Calu3 (cell line): ENCODE data around the gene BICDL2. TPM values are rescaled to one million over a fixed set of nuclear protein-coding genes. Genes with fewer than 3 reads are reported as not detected.

Experiments used
- BruUV-seq: library from RNA; stranded (reverse); fragments of 400-500 nt; replicated peaks from 2 replicates; lab custom pipeline; 2021; lab: Mats Ljungman, UMichigan
- CTCF ChIA-PET: fragments of 300-600 bp; sonication (Branson Sonifier 250); formaldehyde crosslinking; loops from one replicate; lab custom pipeline; 2022; ENCODE audit warnings: antibody characterized with exemption; lab: Charles Lee
- DNase-seq: peaks from one replicate; pipeline ENCODE4 v3.0.0; 2022
- H3K27ac Mint-ChIP-seq: one replicate; pipeline ENCODE4 v1.8.0; 2022; ENCODE audit warnings: mixed read lengths; ENCODE audit not compliant: unreplicated experiment
- H3K27me3 Mint-ChIP-seq: one replicate; pipeline ENCODE4 v1.8.0; 2022; ENCODE audit warnings: mixed read lengths; ENCODE audit not compliant: unreplicated experiment
- H3K36me3 Mint-ChIP-seq: one replicate; pipeline ENCODE4 v1.8.0; 2022; ENCODE audit warnings: mild to moderate bottlenecking, moderate library complexity, mixed read lengths; ENCODE audit not compliant: insufficient read depth, unreplicated experiment
- H3K4me1 Mint-ChIP-seq: one replicate; pipeline ENCODE4 v1.8.0; 2022; ENCODE audit warnings: mild to moderate bottlenecking, low read depth, mixed read lengths; ENCODE audit not compliant: unreplicated experiment
- H3K4me3 Mint-ChIP-seq: one replicate; pipeline ENCODE4 v1.8.0; 2022; ENCODE audit warnings: mild to moderate bottlenecking, low read depth, moderate library complexity, mixed read lengths; ENCODE audit not compliant: unreplicated experiment
- H3K9me3 Mint-ChIP-seq: one replicate; pipeline ENCODE4 v1.8.0; 2022; ENCODE audit warnings: low read depth, mixed read lengths; ENCODE audit not compliant: unreplicated experiment
- intact Hi-C: fragments of 100-400 bp; cut with micrococcal nuclease; formaldehyde crosslinking; loops from one replicate; pipeline ENCODE4 v1.10.0; 2022; ENCODE audit not compliant: unreplicated experiment
- total RNA-seq: library from RNA; stranded (reverse); gene quantifications from 2 replicates; pipeline ENCODE4 v1.2.3, GENCODE V29; 2022
- TF ChIP-seq, protein P1 (sequence below): fragments of 200-600 bp; IDR thresholded peaks from one replicate; pipeline ENCODE4 v1.8.0; 2022; ENCODE audit warnings: antibody characterized with exemption; ENCODE audit not compliant: unreplicated experiment

The BICDL2 gene
- total RNA-seq, 1 experiment from 2014 or later: 59.4 TPM

DNA sequence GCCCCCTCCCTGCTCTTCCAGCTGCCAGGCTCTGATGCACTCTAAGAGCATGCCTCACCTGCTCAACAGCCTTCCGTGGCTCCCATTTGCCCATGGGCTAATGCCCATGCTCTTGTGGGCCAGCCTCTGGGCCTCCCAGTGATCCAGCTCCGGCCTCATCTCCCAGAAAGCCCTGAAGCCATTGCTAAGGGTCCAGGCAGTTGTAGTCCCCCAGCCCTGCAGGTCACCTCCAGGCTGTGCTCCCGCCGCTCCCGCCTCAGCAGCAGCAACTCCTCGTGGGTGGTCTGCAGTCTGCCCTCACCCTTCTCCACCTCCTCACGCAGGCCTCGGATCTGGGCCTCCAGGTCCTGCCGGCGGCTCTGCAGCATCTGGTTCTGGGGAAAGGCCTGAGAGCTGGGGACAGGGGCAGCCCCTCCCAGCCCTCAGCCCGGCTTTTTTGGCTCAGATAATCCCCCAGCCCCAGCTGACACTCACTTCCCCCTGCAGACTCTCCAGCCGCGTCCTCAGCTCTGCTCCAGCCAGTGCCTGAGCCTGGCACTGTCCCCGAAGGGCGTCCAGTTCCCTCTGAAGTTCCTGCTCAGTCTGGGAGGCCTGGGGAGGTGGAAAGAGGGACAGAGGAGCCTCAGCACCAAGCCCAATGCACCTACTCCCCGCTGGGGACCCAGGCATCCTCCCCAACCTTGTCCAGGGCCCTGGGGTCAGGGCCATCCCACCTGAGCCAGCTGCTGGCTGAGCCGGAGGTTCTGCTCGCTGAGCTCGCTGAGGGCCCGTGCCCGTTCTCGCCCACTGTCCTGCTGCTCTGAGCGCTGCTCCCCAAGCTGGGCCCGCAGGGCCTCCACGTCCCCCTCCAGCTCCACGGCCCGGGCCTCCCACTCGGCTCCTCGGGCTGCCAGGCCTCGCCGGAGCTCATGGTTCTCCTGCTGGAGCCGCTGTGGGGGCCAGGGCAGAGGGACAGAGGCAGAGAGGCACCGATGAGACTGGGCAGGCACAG, 6.2 kb downstream of the BICDL2 start:
- Mint-ChIP-seq H3K9me3 (no peaks in the 10 kb centered on the region), H3K27me3 (no peaks in the 10 kb centered on the region), H3K36me3 (peaks cover 68% of the 10 kb centered on the region), H3K4me1 (no peaks in the 10 kb centered on the region), H3K4me3 (no peak overlapping the region), H3K27ac (peak overlapping the region; percentile 21)
- CTCF ChIA-PET: interaction anchor here (0.8 to 2.1 kb wide), 7 partner anchors 9 to 252 kb away, joined by 3 to 40 read pairs (median 5); partner anchors contain the start of gene TNFRSF12A
- intact Hi-C loops: no loop called here
- BruUV-seq: no TSS peak
- TF ChIP-seq, protein P1, sequence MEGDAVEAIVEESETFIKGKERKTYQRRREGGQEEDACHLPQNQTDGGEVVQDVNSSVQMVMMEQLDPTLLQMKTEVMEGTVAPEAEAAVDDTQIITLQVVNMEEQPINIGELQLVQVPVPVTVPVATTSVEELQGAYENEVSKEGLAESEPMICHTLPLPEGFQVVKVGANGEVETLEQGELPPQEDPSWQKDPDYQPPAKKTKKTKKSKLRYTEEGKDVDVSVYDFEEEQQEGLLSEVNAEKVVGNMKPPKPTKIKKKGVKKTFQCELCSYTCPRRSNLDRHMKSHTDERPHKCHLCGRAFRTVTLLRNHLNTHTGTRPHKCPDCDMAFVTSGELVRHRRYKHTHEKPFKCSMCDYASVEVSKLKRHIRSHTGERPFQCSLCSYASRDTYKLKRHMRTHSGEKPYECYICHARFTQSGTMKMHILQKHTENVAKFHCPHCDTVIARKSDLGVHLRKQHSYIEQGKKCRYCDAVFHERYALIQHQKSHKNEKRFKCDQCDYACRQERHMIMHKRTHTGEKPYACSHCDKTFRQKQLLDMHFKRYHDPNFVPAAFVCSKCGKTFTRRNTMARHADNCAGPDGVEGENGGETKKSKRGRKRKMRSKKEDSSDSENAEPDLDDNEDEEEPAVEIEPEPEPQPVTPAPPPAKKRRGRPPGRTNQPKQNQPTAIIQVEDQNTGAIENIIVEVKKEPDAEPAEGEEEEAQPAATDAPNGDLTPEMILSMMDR: no peak
- no peak for DNase-seq

DNA sequence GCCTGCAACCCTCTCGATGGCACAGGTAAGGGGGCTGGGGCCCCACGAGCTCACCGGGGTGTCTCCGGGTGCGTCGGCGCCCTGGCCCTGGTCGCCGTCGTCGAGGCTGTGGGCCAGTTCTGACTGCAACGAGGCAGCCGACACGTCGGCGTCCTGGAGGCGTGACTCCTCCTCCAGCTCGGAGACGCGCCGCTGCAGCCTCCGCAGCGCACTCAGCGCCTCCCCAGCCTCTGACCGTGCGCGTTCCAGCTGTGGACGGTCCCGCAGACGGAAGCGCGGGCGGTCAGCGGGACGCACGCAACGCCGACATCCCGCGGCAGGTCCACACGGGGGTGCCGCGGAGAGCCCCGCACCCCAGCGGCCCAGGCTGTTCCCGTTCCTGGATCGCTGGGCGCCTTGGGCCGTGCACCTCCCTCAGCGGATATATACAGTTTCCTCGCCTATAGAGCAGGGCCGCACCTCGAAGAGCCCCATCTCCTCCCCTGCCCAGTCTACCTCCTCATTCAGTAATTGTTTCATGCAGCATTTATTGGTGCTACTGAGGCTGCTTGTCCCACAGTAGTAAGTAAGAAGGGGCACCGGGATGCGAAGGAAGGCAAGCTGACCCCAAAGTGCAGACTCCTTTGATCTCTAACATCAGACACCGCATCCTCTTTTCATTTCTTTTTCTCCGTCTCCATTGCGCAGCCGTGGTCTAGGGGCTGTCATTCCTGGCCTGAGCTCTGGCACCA, 7.1 kb downstream of the BICDL2 start:
- intact Hi-C loops: no loop called here

GRCh38 chr16:3028716-3029319, 7.9 kb downstream of the BICDL2 start:
- CTCF ChIA-PET: interaction anchor here (0.6 to 1.3 kb wide), 5 partner anchors 9 to 776 kb away, joined by 4 to 12 read pairs (median 6); partner anchors contain the start of gene TNFRSF12A
- TF ChIP-seq, protein P1: no peak
- no TSS peak for BruUV-seq
- Mint-ChIP-seq H3K27ac (no peak overlapping the region), H3K4me3 (no peak overlapping the region), H3K9me3 (no peaks in the 10 kb centered on the region), H3K4me1 (peaks cover 7% of the 10 kb centered on the region), H3K27me3 (no peaks in the 10 kb centered on the region), H3K36me3 (peaks cover 82% of the 10 kb centered on the region)
- DNase-seq: no peak
- intact Hi-C loops: no loop called here

More for the DNA sequence above, 7.1 kb downstream of the BICDL2 start:
- H3K27ac Mint-ChIP-seq: peak overlapping the region; percentile 21
- H3K4me3 Mint-ChIP-seq: no peak overlapping the region
- H3K27me3 Mint-ChIP-seq: no peaks in the 10 kb centered on the region
- BruUV-seq: no TSS peak
- no peaks in the 10 kb centered on the region for H3K4me1 Mint-ChIP-seq
- H3K36me3 Mint-ChIP-seq: peaks cover 74% of the 10 kb centered on the region
- CTCF ChIA-PET: interaction anchor here (0.8 to 0.9 kb wide), 2 partner anchors 100 to 120 kb away, joined by 4 to 7 read pairs; no protein-coding TSS in a partner anchor
- H3K9me3 Mint-ChIP-seq: no peaks in the 10 kb centered on the region
- no peak for DNase-seq
- TF ChIP-seq, protein P1: no peak
